Right renal pelvis (tissue), 4 donors: ENCODE data around the gene ATP13A3. TPM values are rescaled to one million over a fixed set of nuclear protein-coding genes. Genes with fewer than 3 reads are reported as not detected.

Source experiments
- DNase-seq, 4 donors: peaks; one replicate each; pipeline ENCODE4 v3.0.0-alpha.2; 2013; ENCODE audit warnings: low read depth in 4 of 4, low spot score in 3 of 4, missing footprints in 1 of 4
- polyA plus RNA-seq, 4 donors: library from polyadenylated mRNA; unstranded; fragments of 120-200 nt; gene quantifications; one replicate each; pipeline ENCODE4 v1.2.1, GENCODE V29; 2013; ENCODE audit not compliant: insufficient read length in 4 of 4

ATP13A3 gene
- polyA plus RNA-seq, 4 donors: 97.7 to 120 (median 117) TPM

- no peak for DNase-seq
Observed at GRCh38 chr3:194447657-194448056, 39.1 kb downstream of the ATP13A3 start.

- DNase-seq: no peak
Observed at GRCh38 chr3:194447161-194447560, 39.6 kb downstream of the ATP13A3 start.

GRCh38 chr3:194446754-194447153 is 40.0 kb downstream of the ATP13A3 start:
- DNase-seq: no peak

GRCh38 chr3:194446172-194446571 is 40.6 kb downstream of the ATP13A3 start:
- no peak for DNase-seq

GRCh38 chr3:194443901-194444300 is 42.9 kb downstream of the ATP13A3 start:
- no peak for DNase-seq

- no peak for DNase-seq
Observed at GRCh38 chr3:194440756-194441155, 46.0 kb downstream of the ATP13A3 start.

GRCh38 chr3:194439881-194440550 is 46.8 kb downstream of the ATP13A3 start:
- no peak for DNase-seq

- DNase-seq: no peak
Observed at GRCh38 chr3:194434503-194434902, 52.3 kb downstream of the ATP13A3 start.

GRCh38 chr3:194431554-194431953 is 55.2 kb downstream of the ATP13A3 start:
- no peak for DNase-seq

GRCh38 chr3:194425399-194425798 is 61.4 kb downstream of the ATP13A3 start:
- DNase-seq: no peak

- no peak for DNase-seq
Observed at GRCh38 chr3:194424953-194425352, 61.8 kb downstream of the ATP13A3 start.

- no peak for DNase-seq
Observed at GRCh38 chr3:194424373-194424772, 62.4 kb downstream of the ATP13A3 start.

- no peak for DNase-seq
Observed at GRCh38 chr3:194423317-194423716, 63.5 kb downstream of the ATP13A3 start.

GRCh38 chr3:194422188-194422587 is 64.6 kb downstream of the ATP13A3 start:
- DNase-seq: no peak

- no peak for DNase-seq
Observed at GRCh38 chr3:194418671-194419070, 68.1 kb downstream of the ATP13A3 start.

- DNase-seq: no peak
Observed at GRCh38 chr3:194407423-194407822, 79.4 kb downstream of the ATP13A3 start.

- DNase-seq: no peak
Observed at GRCh38 chr3:194405766-194406165, 81.0 kb downstream of the ATP13A3 start.

- DNase-seq: peak in 1 of 4 donors; percentile 49
Observed at GRCh38 chr3:194404365-194405140, 82.2 kb downstream of the ATP13A3 start.

- DNase-seq: no peak
Observed at GRCh38 chr3:194401868-194402329, 84.9 kb downstream of the ATP13A3 start.

- DNase-seq: no peak
Observed at GRCh38 chr3:194401346-194401745, 85.5 kb downstream of the ATP13A3 start.

GRCh38 chr3:194399874-194400411 is 86.9 kb downstream of the ATP13A3 start:
- DNase-seq: no peak

GRCh38 chr3:194399166-194399565 is 87.6 kb downstream of the ATP13A3 start, which contains the start of gene GP5:
Gene GP5 (minus strand): TSS chr3:194399266. CDS start chr3:194398282, 984 bp downstream.
- no peak for DNase-seq
